ENCODE results near the gene OSBPL6.
A peak's percentile ranks its signal among the peaks of the same experiment; 100 is the strongest.

OSBPL6 gene

DNA sequence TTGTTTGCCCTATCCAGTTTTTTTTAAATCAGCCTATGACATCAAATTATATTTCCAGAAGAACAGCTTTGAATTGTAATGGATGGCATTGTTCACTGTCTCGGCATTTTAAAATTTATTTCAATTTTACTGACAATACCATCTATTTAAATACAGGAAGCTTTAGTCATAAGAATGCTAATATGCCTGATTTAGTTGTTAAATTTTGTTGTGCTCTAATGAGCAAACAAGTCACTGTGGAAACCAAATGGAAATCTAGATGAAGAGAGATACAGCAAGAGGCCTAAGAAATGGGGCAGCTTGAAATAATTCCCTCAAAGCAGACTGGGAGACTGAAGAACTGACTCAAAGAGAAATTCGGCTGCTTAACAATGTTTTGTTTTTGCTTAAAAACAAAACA is 76.8 kb downstream of the OSBPL6 start:
- no peak for FAIRE-seq
- DNase-seq (ENCODE audit: low spot score): no peak

DNA sequence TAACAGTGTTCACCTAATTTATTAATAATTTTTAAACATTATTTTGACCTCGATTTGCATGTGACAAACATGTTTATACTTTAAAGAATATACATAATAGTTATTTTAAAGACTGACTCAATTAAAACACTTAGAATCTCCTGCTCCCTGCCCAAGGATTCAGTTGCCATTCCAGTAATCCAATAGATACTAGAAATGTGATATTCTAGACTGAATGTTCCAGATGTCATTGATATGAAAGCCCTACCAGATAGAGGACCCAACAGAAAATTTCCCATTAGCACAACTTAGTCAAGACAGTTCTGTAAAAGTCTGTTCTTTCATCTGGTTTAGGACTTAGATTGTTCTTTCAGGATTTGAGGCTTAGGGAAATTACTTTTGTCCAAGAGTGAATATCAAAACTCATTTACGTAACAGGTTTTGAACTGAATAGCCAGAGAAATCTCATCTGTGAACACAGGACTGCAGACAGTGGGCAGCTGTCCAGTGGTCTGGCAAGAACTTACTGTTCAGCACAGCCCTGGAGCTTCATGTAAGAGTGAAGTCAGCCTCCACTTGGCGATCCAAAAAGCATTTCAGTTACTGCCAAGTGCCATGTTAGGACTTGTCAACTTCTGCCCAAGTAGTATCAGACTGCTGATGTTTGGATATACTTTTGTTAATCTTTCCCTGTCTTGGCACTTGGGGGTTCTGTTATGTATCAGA is 77.5 kb downstream of the OSBPL6 start:
- DNase-seq (ENCODE audit: low spot score) (no peak), FAIRE-seq (no peak)

DNA sequence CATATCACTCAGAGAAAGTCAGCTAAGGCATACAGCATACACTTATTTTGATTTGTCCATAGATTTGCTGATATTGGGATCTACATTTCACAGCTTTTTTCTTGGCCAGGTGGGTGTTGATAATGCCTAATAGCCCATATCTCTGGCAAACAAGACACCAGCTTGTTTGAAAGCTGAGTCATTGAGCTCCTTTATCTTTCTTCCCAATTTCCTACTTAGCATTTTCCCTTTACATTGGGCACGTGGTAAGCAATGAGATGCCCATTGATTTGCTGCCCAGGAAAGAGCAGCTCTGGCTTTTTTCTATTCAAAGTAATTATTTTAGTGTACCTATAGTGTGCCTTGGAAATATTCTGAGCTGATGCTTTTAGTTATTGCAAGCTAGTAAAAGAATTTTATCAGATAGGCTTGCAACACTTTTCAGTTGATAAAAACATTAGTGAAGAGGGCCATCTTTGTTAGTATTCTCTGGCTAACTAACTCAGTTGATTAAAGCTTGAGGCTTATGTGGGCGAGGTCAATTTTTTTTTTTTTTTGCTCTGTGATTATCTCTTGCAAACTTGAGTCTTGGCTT is 79.6 kb downstream of the OSBPL6 start:
- FAIRE-seq (no peak), DNase-seq (ENCODE audit: low spot score) (no peak)

DNA sequence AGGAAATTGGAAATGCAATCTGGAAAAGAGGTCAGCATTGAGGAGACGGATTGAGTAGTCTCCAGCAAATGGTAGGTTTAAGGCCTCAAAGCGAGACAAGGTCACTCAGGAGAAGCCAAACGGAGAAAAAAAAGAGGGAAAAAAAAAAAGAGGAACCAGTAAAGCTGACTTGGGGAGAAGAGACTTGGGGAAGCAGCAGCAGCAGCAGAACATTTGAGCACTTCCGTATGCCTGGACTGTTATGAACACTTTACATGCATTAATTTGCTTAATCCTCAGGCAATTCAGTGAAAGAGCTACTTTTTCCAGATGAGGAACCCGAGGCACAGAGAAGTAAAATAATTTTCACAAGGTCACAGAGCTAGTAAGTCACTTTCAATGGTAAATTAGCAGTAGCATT is 81.3 kb downstream of the OSBPL6 start:
- DNase-seq (ENCODE audit: low spot score) (no peak), FAIRE-seq (no peak)

DNA sequence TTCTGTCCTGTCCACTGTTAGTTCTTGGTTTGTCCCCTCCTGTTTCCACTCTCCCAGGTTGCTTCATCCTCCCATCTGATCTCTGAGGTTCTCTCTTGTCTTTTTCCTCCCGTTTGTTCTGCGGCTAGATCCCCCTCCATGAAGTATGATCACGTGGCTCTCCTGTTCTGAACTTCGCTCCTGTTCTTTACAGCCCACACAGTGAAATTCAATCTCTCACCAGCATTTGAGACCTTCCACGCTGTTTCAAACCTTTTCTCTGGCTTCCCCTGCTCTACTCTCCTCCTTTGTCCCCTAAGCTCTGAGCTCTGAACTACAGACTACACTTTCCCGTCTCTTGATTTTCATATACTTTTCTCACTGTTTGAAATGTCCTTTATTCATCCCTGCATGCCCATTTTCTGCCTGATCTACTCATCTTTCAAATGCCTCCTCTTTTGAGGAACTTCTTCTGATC is 83.5 kb downstream of the OSBPL6 start:
- no peak for DNase-seq (ENCODE audit: low spot score)
- no peak for FAIRE-seq

- peak; percentile 88 for FAIRE-seq
Measured at GRCh38 chr2:178279142-178279541, 84.8 kb downstream of the OSBPL6 start.

GRCh38 chr2:178279636-178280035 is 85.3 kb downstream of the OSBPL6 start:
- FAIRE-seq (no peak), DNase-seq (ENCODE audit: low spot score) (no peak)

More at GRCh38 chr2:178279142-178279541, 84.8 kb downstream of the OSBPL6 start:
- DNase-seq (ENCODE audit: low spot score): peak; percentile 76

DNA sequence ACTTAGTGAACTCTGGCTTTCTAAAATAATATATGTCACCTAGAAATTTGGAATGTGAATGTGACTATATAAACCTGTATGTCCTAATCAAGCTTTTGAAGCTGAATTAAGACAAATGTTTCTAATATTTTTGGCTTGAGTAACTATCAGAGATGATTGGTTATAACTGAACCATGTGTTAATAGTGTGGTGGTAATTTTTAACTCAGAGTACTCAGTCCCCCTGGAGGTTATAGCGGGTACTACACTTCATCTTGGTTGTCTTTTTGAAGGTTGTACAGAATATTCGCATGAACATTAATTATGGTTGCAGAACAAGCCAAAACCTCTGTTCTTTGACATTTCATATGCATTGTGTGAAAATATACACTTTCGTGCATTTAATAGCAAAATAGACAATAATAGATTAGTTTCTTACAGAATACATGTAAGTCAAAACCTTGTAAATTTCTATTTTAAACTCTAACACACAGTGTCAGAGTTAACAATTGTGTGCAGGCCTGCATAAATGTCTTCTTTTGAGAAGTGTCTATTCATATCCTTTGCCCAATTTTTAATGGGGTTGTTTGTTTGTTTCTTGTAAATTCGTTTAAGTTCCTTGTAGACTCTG is 86.0 kb downstream of the OSBPL6 start:
- peak; percentile 33 for DNase-seq (ENCODE audit: low spot score)
- peak; percentile 16 for FAIRE-seq

DNA sequence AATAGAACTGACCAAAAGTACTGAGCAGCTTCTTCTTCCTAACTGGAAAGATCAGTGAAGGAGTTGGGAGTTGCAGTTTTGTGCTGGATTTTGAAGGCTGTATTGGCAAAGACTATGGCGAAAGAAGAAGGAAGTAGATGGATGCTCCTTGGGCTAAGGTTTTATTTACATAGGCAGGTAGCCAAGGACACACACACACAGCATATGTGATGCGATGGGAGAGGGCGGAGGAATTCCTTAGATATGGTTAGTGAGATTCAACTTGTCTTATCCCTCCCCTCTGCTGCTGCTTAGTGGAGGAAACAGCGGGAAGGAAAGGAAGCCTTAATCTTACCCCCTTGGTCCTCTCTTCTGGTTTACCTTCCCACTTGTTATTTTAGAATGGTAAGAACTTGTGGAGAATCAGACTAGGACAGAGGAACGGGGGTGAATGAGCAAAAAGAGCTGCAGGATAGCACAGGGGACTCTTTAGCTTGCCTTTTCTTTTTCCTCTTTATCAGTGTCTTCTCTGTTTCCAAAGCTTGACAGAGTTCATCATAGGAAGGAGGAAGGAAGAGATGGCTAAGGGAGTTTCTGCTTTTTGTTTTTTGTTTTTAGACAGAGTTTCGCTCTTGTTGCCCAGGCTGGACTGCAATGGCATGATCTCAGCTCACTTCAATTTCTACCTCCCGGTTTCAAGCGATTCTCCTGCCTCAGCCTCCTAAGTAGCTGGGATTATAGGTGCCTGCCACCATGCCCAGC is 87.9 kb downstream of the OSBPL6 start:
- peak; percentile 40 for DNase-seq (ENCODE audit: low spot score)
- FAIRE-seq: no peak

DNA sequence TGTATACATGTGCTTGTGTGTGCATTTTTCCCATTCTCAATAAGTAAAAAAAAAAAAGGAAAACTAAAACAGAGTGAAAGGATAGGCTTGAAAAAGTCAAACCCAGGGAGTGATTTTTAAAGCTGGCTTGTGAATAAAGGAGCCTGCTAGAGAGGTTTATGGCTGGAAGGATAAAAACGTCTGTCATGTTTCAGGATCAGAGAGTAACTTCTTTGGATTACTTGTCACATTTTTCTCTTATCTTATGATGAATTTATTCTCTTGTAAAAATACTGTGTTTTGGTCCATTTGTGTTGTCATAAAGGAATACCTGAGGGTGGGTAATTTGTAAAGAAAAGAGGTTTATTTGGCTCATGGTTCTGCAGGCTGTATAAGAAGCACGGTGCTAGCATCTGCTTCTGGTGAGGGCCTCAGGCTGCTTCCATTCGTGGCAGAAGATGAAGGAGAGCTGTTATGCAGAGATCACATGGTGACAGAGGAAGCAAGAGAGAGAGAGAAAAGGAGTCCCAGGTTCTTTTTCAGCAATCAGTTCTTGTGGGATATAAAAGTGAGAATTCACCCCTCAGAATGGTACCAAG is 89.1 kb downstream of the OSBPL6 start:
- DNase-seq (ENCODE audit: low spot score) (no peak), FAIRE-seq (no peak)

DNA sequence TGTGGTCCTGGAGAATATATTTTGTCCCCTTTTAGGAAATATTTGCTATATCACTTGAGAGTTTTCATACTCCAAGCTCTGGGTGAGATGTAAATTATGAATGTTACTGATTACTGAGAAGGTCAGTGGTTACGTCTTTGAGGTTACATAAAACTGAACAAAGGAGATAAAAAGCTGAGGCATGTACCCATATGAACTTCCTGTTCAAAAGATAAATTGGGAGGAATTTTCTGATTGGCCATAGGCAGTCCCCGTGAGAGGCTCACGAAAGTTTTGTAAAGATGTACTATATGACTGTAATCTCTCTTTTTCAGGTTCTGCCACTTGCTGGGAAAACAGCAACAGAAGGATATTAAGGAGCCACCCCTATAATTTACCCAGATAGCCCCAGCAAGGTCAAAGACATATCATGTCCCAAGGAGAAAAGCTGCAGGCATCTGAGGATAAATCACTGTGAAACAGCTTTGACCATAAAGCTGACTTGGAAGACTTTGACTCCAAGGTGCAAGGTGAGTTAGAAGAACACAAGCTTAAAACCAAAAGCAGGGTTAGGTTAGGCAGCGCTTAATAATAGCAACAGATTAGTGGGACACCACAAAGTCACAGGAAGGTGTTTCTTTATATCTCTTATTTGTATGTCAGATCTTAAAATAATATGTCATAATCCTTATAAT is 90.4 kb downstream of the OSBPL6 start:
- FAIRE-seq (no peak), DNase-seq (ENCODE audit: low spot score) (no peak)

GRCh38 chr2:178285287-178285615 is 90.9 kb downstream of the OSBPL6 start:
- FAIRE-seq: no peak

DNA sequence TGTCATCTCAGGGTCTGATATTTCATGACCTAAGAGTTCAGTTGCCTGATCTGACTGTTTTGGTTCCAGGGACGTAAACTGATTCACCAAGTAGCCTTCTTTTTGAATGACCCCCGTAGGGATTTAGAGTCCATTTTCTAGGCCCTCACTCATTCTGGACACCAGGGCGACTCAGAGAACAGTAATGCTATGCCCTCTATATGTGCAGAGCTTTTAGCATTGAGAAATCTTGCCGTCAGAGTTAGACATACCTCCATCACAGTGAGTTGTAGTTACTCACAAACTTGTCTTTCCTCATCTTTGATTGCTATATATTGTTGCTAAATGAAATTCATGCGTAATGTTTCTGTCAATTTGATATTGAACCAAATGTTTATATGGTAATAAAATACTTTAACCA is 92.3 kb downstream of the OSBPL6 start:
- FAIRE-seq: no peak

More at GRCh38 chr2:178285287-178285615, 90.9 kb downstream of the OSBPL6 start:
- no peak for DNase-seq (ENCODE audit: low spot score)

GRCh38 chr2:178287652-178288344 is 93.5 kb downstream of the OSBPL6 start:
- no peak for DNase-seq (ENCODE audit: low spot score)
- no peak for FAIRE-seq

More for the DNA sequence above, 92.3 kb downstream of the OSBPL6 start:
- no peak for DNase-seq (ENCODE audit: low spot score)

- DNase-seq (ENCODE audit: low spot score) (no peak), FAIRE-seq (no peak)
Measured at GRCh38 chr2:178291703-178292102, 97.4 kb downstream of the OSBPL6 start.

DNA sequence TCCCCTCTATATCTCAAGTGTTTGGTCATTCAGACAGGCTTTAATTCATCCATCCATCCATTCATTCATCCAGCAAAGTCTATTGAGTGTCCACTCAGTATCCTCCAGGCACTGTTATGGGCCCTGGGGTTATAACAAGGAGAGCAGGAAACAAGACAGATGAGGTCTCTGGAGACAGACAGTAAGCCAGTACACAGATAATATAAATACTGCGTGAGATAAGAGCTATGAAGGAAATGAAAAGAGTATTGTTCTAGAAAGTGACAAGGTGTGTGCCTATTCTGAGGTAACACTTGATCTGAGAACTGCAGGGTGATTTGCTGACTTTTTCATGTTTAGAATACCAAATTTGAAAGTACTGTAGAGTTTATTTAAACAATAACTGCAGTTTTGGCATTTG is 98.3 kb downstream of the OSBPL6 start:
- DNase-seq (ENCODE audit: low spot score) (no peak), FAIRE-seq (no peak)

- FAIRE-seq (peak; percentile 27), DNase-seq (ENCODE audit: low spot score) (no peak)
Measured at GRCh38 chr2:178295115-178295514, 100.8 kb downstream of the OSBPL6 start.

DNA sequence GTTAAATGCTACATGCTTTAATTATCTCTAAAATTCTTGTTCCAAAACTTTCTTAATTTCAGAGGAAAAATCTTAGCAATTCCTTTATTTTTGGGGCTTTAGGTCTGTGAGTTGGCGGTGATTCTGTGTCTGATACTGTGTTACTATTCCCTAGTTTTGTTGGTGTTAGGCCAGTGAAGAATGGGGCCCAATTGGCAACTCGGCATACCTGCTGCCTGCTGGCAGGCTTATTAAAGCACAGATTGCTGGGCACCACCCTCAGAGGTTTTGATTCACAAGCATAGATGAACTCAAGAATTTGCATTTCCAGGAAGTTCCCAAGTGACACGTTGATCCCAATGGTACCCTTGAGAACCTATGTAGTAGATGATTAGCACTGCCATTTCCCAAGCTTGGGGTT is 101.6 kb downstream of the OSBPL6 start:
- FAIRE-seq (no peak), DNase-seq (ENCODE audit: low spot score) (no peak)

GRCh38 chr2:178296394-178297090 is 102.2 kb downstream of the OSBPL6 start:
- DNase-seq (ENCODE audit: low spot score) (no peak), FAIRE-seq (no peak)

- DNase-seq (ENCODE audit: low spot score): no peak
- FAIRE-seq: no peak
Measured at GRCh38 chr2:178297091-178297411, 102.7 kb downstream of the OSBPL6 start.

All from RCC 7860 (cell line).